OCI-LY1 (cell line): ENCODE measurements around the gene TNP1.

Experiments used
- H2AFZ ChIP-seq: fragments of 200-600 bp; sonication (generic), shearing (Covaris generic); 2 replicates; pipeline ENCODE4 v1.6.0; 2014; ENCODE audit warnings: antibody characterized with exemption, mild to moderate bottlenecking, low read length
- H3F3A ChIP-seq: fragments of 200-600 bp; sonication (generic), shearing (Covaris generic); 2 replicates; pipeline ENCODE4 v1.6.0; 2014; ENCODE audit warnings: mild to moderate bottlenecking, antibody characterized with exemption, low read length, moderate library complexity; ENCODE audit not compliant: insufficient read depth
- H3K27ac ChIP-seq: fragments of 200-600 bp; sonication (generic); 2 replicates; pipeline ENCODE4 v1.5.1; 2014; ENCODE audit warnings: low read length, mixed run types, mild to moderate bottlenecking, low read depth; ENCODE audit not compliant: poor library complexity, severe bottlenecking
- H3K27me3 ChIP-seq: fragments of 200-600 bp; sonication (generic); 2 replicates; pipeline ENCODE4 v1.6.0; 2014; ENCODE audit warnings: antibody characterized with exemption, mild to moderate bottlenecking, low read length, moderate library complexity; ENCODE audit not compliant: insufficient read depth
- H3K36me3 ChIP-seq: fragments of 200-600 bp; sonication (generic); 2 replicates; pipeline ENCODE4 v1.6.1; 2014; ENCODE audit warnings: mild to moderate bottlenecking, antibody characterized with exemption, low read length, moderate library complexity, mixed read lengths; ENCODE audit not compliant: insufficient read depth
- H3K4me1 ChIP-seq: fragments of 200-600 bp; sonication (generic); 2 replicates; pipeline ENCODE4 v1.5.1; 2014; ENCODE audit warnings: mild to moderate bottlenecking, low read length, moderate library complexity; ENCODE audit not compliant: insufficient read depth, severe bottlenecking
- H3K4me2 ChIP-seq: fragments of 200-600 bp; sonication (generic), shearing (Covaris generic); 2 replicates; pipeline ENCODE4 v1.6.1; 2014; ENCODE audit warnings: low read length
- H3K4me3 ChIP-seq: fragments of 200-600 bp; sonication (generic); 2 replicates; pipeline ENCODE4 v1.5.1; 2014; ENCODE audit warnings: low read length, low read depth, mild to moderate bottlenecking, mixed read lengths; ENCODE audit not compliant: poor library complexity, severe bottlenecking
- H3K79me2 ChIP-seq: fragments of 200-600 bp; shearing (Covaris generic); 2 replicates; pipeline ENCODE4 v1.6.1; 2016; ENCODE audit warnings: mixed run types, low read length, mixed read lengths; ENCODE audit not compliant: insufficient read depth
- H3K9ac ChIP-seq: fragments of 200-600 bp; sonication (generic), shearing (Covaris generic); 2 replicates; pipeline ENCODE4 v1.6.1; 2014; ENCODE audit warnings: mild to moderate bottlenecking, low read length, mixed read lengths
- H3K9me2 ChIP-seq: fragments of 200-600 bp; sonication (generic), shearing (Covaris generic); 2 replicates; pipeline ENCODE4 v1.6.1; 2014; ENCODE audit warnings: low read depth, mild to moderate bottlenecking, low read length, mixed read lengths
- H3K9me3 ChIP-seq: fragments of 200-600 bp; shearing (Covaris generic); 2 replicates; pipeline ENCODE4 v1.6.1; 2014; ENCODE audit warnings: low read length, mixed read lengths
- H4K20me1 ChIP-seq: fragments of 200-600 bp; sonication (generic), shearing (Covaris generic); 2 replicates; pipeline ENCODE4 v1.6.0; 2016; ENCODE audit warnings: mild to moderate bottlenecking, low read length; ENCODE audit not compliant: insufficient read depth
- EZH2 ChIP-seq: fragments of 200-600 bp; sonication (generic), shearing (Covaris generic); IDR thresholded peaks from 2 replicates; pipeline ENCODE4 v1.8.0; 2017; ENCODE audit warnings: borderline replicate concordance, mixed run types, mild to moderate bottlenecking, antibody characterized with exemption, low read length, moderate library complexity, mixed read lengths
- TF ChIP-seq, protein P1 (sequence below): fragments of 200-600 bp; sonication (generic), shearing (Covaris generic); IDR thresholded peaks from 2 replicates; pipeline ENCODE4 v1.5.1; 2017; ENCODE audit warnings: mild to moderate bottlenecking, antibody characterized with exemption, low read length, moderate library complexity, mixed read lengths

The TNP1 gene

DNA sequence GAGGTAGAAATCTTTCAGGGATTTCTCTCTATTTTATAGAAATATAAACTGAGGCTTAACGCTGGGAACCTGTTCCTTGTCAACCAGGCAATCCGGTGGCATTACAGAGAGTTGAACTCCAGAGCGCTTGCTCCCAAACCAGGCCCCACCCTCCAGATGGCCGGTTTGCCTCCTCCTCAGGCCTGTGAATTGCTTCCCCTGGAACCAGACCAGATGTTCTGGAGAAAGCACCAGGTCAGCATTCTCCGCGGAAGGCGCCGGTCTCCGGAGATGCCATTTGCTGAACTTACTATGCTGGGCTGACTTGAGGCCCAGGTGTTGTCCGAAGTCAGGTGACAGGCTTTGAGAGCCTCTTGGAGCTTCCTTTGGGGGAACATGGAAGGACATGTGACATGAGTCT lies 17.2 kb downstream of the TNP1 start:
- Histone ChIP-seq H3K4me3 (no peak overlapping the region), H3K9ac (no peak overlapping the region), H3K36me3 (no peaks in the 10 kb centered on the region), H3K9me2 (no peaks in the 10 kb centered on the region), H3K79me2 (no peaks in the 10 kb centered on the region), H3K27me3 (no peaks in the 10 kb centered on the region), H2AFZ (no peak overlapping the region), H3K4me1 (no peaks in the 10 kb centered on the region), H3K27ac (no peak overlapping the region), H3F3A (no peaks in the 10 kb centered on the region), H4K20me1 (no peaks in the 10 kb centered on the region), H3K9me3 (no peaks in the 10 kb centered on the region), H3K4me2 (no peak overlapping the region)
- TF ChIP-seq, protein P1, sequence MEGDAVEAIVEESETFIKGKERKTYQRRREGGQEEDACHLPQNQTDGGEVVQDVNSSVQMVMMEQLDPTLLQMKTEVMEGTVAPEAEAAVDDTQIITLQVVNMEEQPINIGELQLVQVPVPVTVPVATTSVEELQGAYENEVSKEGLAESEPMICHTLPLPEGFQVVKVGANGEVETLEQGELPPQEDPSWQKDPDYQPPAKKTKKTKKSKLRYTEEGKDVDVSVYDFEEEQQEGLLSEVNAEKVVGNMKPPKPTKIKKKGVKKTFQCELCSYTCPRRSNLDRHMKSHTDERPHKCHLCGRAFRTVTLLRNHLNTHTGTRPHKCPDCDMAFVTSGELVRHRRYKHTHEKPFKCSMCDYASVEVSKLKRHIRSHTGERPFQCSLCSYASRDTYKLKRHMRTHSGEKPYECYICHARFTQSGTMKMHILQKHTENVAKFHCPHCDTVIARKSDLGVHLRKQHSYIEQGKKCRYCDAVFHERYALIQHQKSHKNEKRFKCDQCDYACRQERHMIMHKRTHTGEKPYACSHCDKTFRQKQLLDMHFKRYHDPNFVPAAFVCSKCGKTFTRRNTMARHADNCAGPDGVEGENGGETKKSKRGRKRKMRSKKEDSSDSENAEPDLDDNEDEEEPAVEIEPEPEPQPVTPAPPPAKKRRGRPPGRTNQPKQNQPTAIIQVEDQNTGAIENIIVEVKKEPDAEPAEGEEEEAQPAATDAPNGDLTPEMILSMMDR, result no peak
- no peak for TF ChIP-seq EZH2

DNA sequence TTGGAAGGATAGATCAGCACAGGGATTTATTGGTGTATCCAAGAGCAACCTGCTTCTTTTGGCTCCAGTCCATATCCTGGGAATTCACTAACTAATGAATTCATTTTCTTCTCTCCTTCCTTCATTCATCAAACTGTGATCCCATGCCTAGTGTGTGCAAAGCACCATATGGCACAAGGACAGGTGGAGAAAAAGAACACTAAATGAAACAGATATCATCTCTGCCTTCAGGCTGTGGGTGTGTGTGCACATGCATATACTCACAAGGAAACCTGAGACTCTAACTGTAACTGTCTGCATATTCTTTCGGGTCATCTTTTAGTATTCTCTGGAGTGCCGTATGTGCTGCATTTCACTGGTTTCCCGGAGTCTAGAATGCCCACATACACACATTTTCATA lies 20.2 kb downstream of the TNP1 start:
- Histone ChIP-seq H3K27ac (no peak overlapping the region), H3K27me3 (no peaks in the 10 kb centered on the region), H3K4me1 (no peaks in the 10 kb centered on the region), H3K9ac (no peak overlapping the region), H3K4me3 (no peak overlapping the region), H4K20me1 (no peaks in the 10 kb centered on the region), H3K9me3 (no peaks in the 10 kb centered on the region), H3K36me3 (no peaks in the 10 kb centered on the region), H3K79me2 (no peaks in the 10 kb centered on the region), H2AFZ (no peak overlapping the region), H3K9me2 (no peaks in the 10 kb centered on the region), H3F3A (no peaks in the 10 kb centered on the region), H3K4me2 (no peak overlapping the region)
- TF ChIP-seq, protein P1, result no peak
- no peak for TF ChIP-seq EZH2

DNA sequence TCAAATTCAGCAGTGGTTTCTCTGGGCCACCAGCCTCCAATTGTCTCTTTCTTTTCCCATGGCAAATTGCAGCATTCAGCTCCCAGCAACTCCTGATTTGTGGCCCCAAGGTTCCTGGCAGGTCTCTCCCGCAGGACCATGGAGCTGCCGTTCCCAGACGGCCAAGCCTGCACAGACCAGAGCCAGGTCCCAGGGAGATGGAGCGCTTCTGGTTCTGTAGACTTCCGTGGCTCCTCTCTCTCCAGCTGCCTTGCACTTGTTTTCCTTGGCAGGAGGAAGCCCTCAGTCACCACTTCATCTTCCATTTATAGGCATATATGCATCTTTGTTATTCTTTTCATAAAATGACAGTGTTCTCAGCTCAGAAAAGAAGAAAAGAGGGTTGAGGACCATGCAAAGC lies 21.7 kb downstream of the TNP1 start:
- Histone ChIP-seq H3K4me2 (no peak overlapping the region), H3K36me3 (no peaks in the 10 kb centered on the region), H3K9me3 (no peaks in the 10 kb centered on the region), H2AFZ (no peak overlapping the region), H3K27me3 (no peaks in the 10 kb centered on the region), H3F3A (no peaks in the 10 kb centered on the region), H3K4me1 (no peaks in the 10 kb centered on the region), H3K4me3 (no peak overlapping the region), H4K20me1 (no peaks in the 10 kb centered on the region), H3K79me2 (no peaks in the 10 kb centered on the region), H3K9ac (no peak overlapping the region), H3K9me2 (no peaks in the 10 kb centered on the region), H3K27ac (no peak overlapping the region)
- TF ChIP-seq, protein P1, result no peak
- TF ChIP-seq EZH2, result no peak
